HepG2 (cell line): ENCODE data around the gene ARRDC1. TPM values are rescaled to one million over a fixed set of nuclear protein-coding genes. Genes with fewer than 3 reads are reported as not detected.

Source experiments
- ATAC-seq: fragments of 200-7000 bp; cut with Tn5 transposase; 3 replicates; pipeline ENCODE4 v1.9.1; 2020; ENCODE audit warnings: mild to moderate bottlenecking, moderate library complexity
- BruUV-seq: library from RNA; stranded (reverse); fragments of 400-500 nt; replicated peaks from 2 replicates; lab custom pipeline; 2021; lab: Mats Ljungman, UMichigan
- CTCF ChIA-PET: fragments of 300-600 bp; formaldehyde crosslinking; extraction: SDS; loops from one replicate; lab custom pipeline; 2021; ENCODE audit warnings: low total read pairs, inconsistent platforms, low intra/inter-chr PET ratio; lab: Yijun Ruan, JAX
- POLR2A ChIA-PET: fragments of 350-600 bp; sonication (Branson Sonifier 250); formaldehyde crosslinking; loops from one replicate; lab custom pipeline; 2020; ENCODE audit warnings: antibody characterized with exemption, inconsistent platforms; lab: Yijun Ruan, JAX
- DNase-seq: peaks from one replicate; pipeline ENCODE4 v3.0.0-alpha.2; 2015; ENCODE audit warnings: low spot score
- FAIRE-seq: peaks from 3 replicates; lab custom pipeline; 2011; peaks lifted over from hg19 to GRCh38; lab: Jason Lieb, UNC
- H2AFZ ChIP-seq: one replicate; pipeline ENCODE4 v1.6.1; 2011; ENCODE audit warnings: low read length, inconsistent platforms
- H3K27ac ChIP-seq: fragments of 300-600 bp; 3 replicates; pipeline ENCODE4 v1.8.0; 2011; ENCODE audit warnings: mixed run types, mild to moderate bottlenecking, mixed read lengths, low read length, inconsistent platforms; ENCODE audit not compliant: insufficient read depth; ENCODE audit errors: extremely low read length
- H3K27me3 ChIP-seq, 2 experiments: fragments of 200-600 bp in 1 of 2; 2 replicates in 1 of 2; 3 replicates in 1 of 2; pipeline versions ENCODE4 v1.6.0 to v1.8.0; 2011; ENCODE audit warnings: low read length in 2 of 2, mild to moderate bottlenecking in 2 of 2, moderate library complexity in 2 of 2, inconsistent platforms in 1 of 2; ENCODE audit not compliant: insufficient read depth in 2 of 2, control insufficient read depth in 1 of 2
- H3K36me3 ChIP-seq, 2 experiments: fragments of 200-600 bp in 1 of 2; replicated peaks in 1 of 2; 2 replicates in 1 of 2; 3 replicates in 1 of 2; pipeline versions ENCODE4 v1.5.1 to v1.8.0; 2011; ENCODE audit warnings: low read length in 2 of 2, inconsistent platforms in 1 of 2; ENCODE audit not compliant: insufficient read depth in 2 of 2, control insufficient read depth in 1 of 2
- H3K4me1 ChIP-seq: 2 replicates; pipeline ENCODE4 v1.5.1; 2012; ENCODE audit warnings: low read length, inconsistent platforms; ENCODE audit not compliant: insufficient read depth
- H3K4me2 ChIP-seq: 2 replicates; pipeline ENCODE4 v1.6.0; 2011; ENCODE audit warnings: low read depth, low read length, inconsistent platforms
- H3K4me3 ChIP-seq, 3 experiments: fragments of 200-600 bp in 1 of 3; sonication (generic), shearing (Covaris generic) in 1 of 3; replicated peaks in 1 of 3; 2 replicates each; pipeline ENCODE4 v1.5.1; 2011 to 2016; ENCODE audit warnings: low read length in 3 of 3, inconsistent platforms in 2 of 3, low read depth in 2 of 3, mild to moderate bottlenecking in 2 of 3, control low read depth in 1 of 3, mixed read lengths in 1 of 3; ENCODE audit not compliant: insufficient read depth in 1 of 3
- H3K79me2 ChIP-seq: one replicate; pipeline ENCODE4 v1.6.1; 2011; ENCODE audit warnings: low read length, inconsistent platforms; ENCODE audit not compliant: insufficient read depth
- H3K9ac ChIP-seq: 2 replicates; pipeline ENCODE4 v1.6.0; 2011; ENCODE audit warnings: mild to moderate bottlenecking, low read depth, low read length, inconsistent platforms; ENCODE audit not compliant: insufficient read depth
- H3K9me3 ChIP-seq: 2 replicates; pipeline ENCODE4 v1.5.1; 2012; ENCODE audit warnings: mild to moderate bottlenecking, low read length
- H4K20me1 ChIP-seq: 2 replicates; pipeline ENCODE4 v1.6.0; 2011; ENCODE audit warnings: inconsistent platforms, mild to moderate bottlenecking, low read length, moderate library complexity; ENCODE audit not compliant: insufficient read depth
- AGO1 ChIP-seq: fragments of 200-400 bp; formaldehyde crosslinking; IDR thresholded peaks from 2 replicates; pipeline ENCODE4 v1.6.1; 2017; ENCODE audit warnings: mild to moderate bottlenecking, low read depth, low read length, moderate library complexity; ENCODE audit not compliant: poor library complexity, severe bottlenecking
- DR1 ChIP-seq: sonication (generic); formaldehyde crosslinking; IDR thresholded peaks from 2 replicates; pipeline ENCODE4 v1.8.0; 2021; ENCODE audit warnings: mild to moderate bottlenecking, missing genetic modification reagents, inconsistent platforms
- GABPB1 ChIP-seq: IDR thresholded peaks from 2 replicates; pipeline ENCODE4 v1.6.1; 2016; ENCODE audit warnings: mild to moderate bottlenecking, missing genetic modification reagents, moderate library complexity, missing compliant biosample characterization
- KDM5B ChIP-seq: sonication (generic); formaldehyde crosslinking; IDR thresholded peaks from 2 replicates; pipeline ENCODE4 v1.4.0; 2020; ENCODE audit warnings: missing genetic modification reagents, mild to moderate bottlenecking, borderline replicate concordance
- MAFG ChIP-seq: sonication (generic); formaldehyde crosslinking; IDR thresholded peaks from 2 replicates; pipeline ENCODE4 v1.5.1; 2020; ENCODE audit warnings: mild to moderate bottlenecking, missing genetic modification reagents
- NFIB ChIP-seq: sonication (generic); formaldehyde crosslinking; IDR thresholded peaks from 2 replicates; pipeline ENCODE4 v1.9.0; 2021; ENCODE audit warnings: missing genetic modification reagents, mild to moderate bottlenecking, borderline replicate concordance
- POLR2A ChIP-seq, 2 experiments: IDR thresholded peaks; 2 replicates each; pipeline ENCODE4 v1.6.1; 2011; ENCODE audit warnings: low read depth in 2 of 2, low read length in 2 of 2, mild to moderate bottlenecking in 1 of 2, moderate library complexity in 1 of 2; ENCODE audit not compliant: insufficient read depth in 1 of 2
- SNAPC2 ChIP-seq: sonication (generic); formaldehyde crosslinking; IDR thresholded peaks from 2 replicates; pipeline ENCODE4 v1.8.1; 2022; ENCODE audit warnings: mild to moderate bottlenecking, missing genetic modification reagents
- SSRP1 ChIP-seq: IDR thresholded peaks from 2 replicates; pipeline ENCODE4 v1.6.1; 2016; ENCODE audit warnings: control low read depth
- TFAP4 ChIP-seq: sonication (generic); IDR thresholded peaks from 2 replicates; pipeline ENCODE4 v1.6.1; 2016; ENCODE audit warnings: low read depth, borderline replicate concordance
- ZNF263 ChIP-seq: sonication (generic); formaldehyde crosslinking; IDR thresholded peaks from 2 replicates; pipeline ENCODE4 v1.4.0; 2020; ENCODE audit warnings: missing genetic modification reagents
- ZNF644 ChIP-seq: IDR thresholded peaks from 2 replicates; pipeline ENCODE4 v1.6.1; 2016; ENCODE audit warnings: low read depth
- ZNF704 ChIP-seq: sonication (generic); formaldehyde crosslinking; IDR thresholded peaks from 2 replicates; pipeline ENCODE4 v1.8.1; 2023; ENCODE audit warnings: mild to moderate bottlenecking, inconsistent platforms, moderate library complexity, missing genetic modification reagents, borderline replicate concordance
- ZSCAN31 ChIP-seq: sonication (generic); formaldehyde crosslinking; IDR thresholded peaks from 2 replicates; pipeline ENCODE4 v1.5.0; 2020; ENCODE audit warnings: low read depth, mild to moderate bottlenecking, missing genetic modification reagents
- WGBS: methylation state at CpG from one replicate; pipeline ENCODE4 v1.1.6; 2017; ENCODE audit warnings: low lambda C conversion rate; 5-methylcytosine and 5-hydroxymethylcytosine counted together
- in situ Hi-C: cut with HindIII; loops from 2 replicates; pipeline ENCODE4 v1.10.0; 2017; ENCODE audit warnings: low pct_unique_long_range_greater_than_20kb; ENCODE audit not compliant: extremely low pct_ligation_motif_present
- intact Hi-C: fragments of 100-400 bp; cut with micrococcal nuclease; formaldehyde crosslinking; loops from one replicate; pipeline ENCODE4 v1.10.0; 2022; ENCODE audit not compliant: unreplicated experiment
- polyA plus RNA-seq, 8 experiments: library from polyadenylated mRNA; depleted of rRNA in 3 of 8; stranded (reverse) in 7 of 8; unstranded in 1 of 8; fragments of >200 nt; fragmentation: Illumina TruSeq in 4 of 8; extraction: Trizol in 4 of 8; gene quantifications; 2 replicates each; pipeline versions ENCODE4 v1.2.1 to v1.2.3, GENCODE V29; 2011 to 2016; ENCODE audit warnings: low read depth in 4 of 8, missing spikeins in 1 of 8, mixed read lengths in 1 of 8; ENCODE audit not compliant: insufficient read depth in 1 of 8
- total RNA-seq, 5 experiments: library from RNA; depleted of rRNA; stranded (reverse); fragments of >200 nt; fragmentation: Illumina TruSeq; extraction: Trizol; gene quantifications; 2 replicates each; pipeline ENCODE4 v1.2.3, GENCODE V29; 2016; ENCODE audit warnings: low read depth in 1 of 5
- TF ChIP-seq, protein P1 (sequence below): sonication (generic); formaldehyde crosslinking; IDR thresholded peaks from 2 replicates; pipeline ENCODE4 v1.4.0; 2020; ENCODE audit warnings: missing genetic modification reagents, borderline replicate concordance

Gene ARRDC1
- total and polyA plus RNA-seq, 2 of the 13 experiments (the other 11 are each of a cell fraction or from before 2014, with no cell fraction given) = 21.7 to 44.4 TPM

GRCh38 chr9:137606734-137607138 is 1.2 kb downstream of the ARRDC1 start (continued):
- TF ChIP-seq, protein P1, sequence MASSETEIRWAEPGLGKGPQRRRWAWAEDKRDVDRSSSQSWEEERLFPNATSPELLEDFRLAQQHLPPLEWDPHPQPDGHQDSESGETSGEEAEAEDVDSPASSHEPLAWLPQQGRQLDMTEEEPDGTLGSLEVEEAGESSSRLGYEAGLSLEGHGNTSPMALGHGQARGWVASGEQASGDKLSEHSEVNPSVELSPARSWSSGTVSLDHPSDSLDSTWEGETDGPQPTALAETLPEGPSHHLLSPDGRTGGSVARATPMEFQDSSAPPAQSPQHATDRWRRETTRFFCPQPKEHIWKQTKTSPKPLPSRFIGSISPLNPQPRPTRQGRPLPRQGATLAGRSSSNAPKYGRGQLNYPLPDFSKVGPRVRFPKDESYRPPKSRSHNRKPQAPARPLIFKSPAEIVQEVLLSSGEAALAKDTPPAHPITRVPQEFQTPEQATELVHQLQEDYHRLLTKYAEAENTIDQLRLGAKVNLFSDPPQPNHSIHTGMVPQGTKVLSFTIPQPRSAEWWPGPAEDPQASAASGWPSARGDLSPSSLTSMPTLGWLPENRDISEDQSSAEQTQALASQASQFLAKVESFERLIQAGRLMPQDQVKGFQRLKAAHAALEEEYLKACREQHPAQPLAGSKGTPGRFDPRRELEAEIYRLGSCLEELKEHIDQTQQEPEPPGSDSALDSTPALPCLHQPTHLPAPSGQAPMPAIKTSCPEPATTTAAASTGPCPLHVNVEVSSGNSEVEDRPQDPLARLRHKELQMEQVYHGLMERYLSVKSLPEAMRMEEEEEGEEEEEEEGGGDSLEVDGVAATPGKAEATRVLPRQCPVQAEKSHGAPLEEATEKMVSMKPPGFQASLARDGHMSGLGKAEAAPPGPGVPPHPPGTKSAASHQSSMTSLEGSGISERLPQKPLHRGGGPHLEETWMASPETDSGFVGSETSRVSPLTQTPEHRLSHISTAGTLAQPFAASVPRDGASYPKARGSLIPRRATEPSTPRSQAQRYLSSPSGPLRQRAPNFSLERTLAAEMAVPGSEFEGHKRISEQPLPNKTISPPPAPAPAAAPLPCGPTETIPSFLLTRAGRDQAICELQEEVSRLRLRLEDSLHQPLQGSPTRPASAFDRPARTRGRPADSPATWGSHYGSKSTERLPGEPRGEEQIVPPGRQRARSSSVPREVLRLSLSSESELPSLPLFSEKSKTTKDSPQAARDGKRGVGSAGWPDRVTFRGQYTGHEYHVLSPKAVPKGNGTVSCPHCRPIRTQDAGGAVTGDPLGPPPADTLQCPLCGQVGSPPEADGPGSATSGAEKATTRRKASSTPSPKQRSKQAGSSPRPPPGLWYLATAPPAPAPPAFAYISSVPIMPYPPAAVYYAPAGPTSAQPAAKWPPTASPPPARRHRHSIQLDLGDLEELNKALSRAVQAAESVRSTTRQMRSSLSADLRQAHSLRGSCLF (CRISPR knock-in tag) = no peak
- TF ChIP-seq GABPB1 (CRISPR knock-in tag) (0 out of 2 replicates have a peak, but pooled peaks have one; percentile 5), ZSCAN31 (CRISPR knock-in tag) (no peak), DR1 (CRISPR knock-in tag) (no peak), KDM5B (CRISPR knock-in tag) (peak; percentile 13; the same call in 1 of the 2 replicates)

DNA sequence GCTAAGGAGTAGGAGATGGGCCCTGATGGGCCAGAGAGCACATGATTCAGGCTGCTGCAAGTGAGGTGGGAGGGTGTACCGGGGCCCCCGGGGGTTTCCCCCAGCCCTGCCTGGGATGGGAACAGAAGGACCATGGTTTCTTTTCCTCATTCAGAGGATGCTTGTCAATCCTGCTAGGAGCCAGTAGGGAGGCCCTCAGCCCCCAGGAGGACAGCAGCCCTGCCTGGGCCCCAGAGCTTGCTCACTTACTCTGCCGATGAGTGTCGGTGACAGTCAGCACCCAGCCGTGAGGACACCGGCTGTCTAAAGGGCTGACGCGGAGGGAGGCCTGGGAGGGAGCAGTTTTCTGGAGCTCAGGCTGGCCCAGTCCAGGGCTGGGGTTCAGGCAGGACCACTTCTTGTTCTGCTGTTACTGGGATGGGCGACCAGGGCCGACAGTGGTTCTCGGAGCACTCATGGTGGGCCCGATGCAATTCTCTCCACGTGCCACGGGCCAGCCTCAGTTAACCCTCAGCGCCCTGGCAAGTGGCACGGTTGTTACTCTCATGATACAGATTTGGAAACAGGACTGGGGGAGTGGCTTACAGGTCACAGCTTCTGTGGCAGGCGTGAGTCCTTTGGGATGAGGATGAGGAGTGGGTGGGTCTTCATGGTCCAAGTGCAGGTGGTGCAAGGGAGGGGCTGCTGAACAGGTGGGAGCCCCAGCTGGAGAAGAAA is 1.8 kb downstream of the ARRDC1 start:
- 0% methylated on average over 4 of the region's 17 CpGs for WGBS
- no TSS peak for BruUV-seq
- intact Hi-C loops (loop anchor here (5.0 kb wide), 1 partner anchor 65 kb away; no protein-coding TSS in a partner anchor), in situ Hi-C loops (no loop called here)
- ChIA-PET CTCF (no interaction called here), POLR2A (interaction anchor here (0.7 to 2.7 kb wide), 5 partner anchors 12 to 57 kb away, joined by 3 to 18 read pairs (median 3); partner anchors contain the start of genes EHMT1 and ZMYND19)
- Histone ChIP-seq H3K27ac (peak overlapping the region; percentile 81), H3K27me3 (peaks cover 1 to 10% of the 10 kb centered on the region in 2 experiments; a peak in 3 of 5 replicates), H3K4me1 (peaks cover 70% of the 10 kb centered on the region), H3K9me3 (no peaks in the 10 kb centered on the region), H3K36me3 (no peaks in the 10 kb centered on the region), H3K79me2 (peaks cover 31% of the 10 kb centered on the region), H3K9ac (peak overlapping the region; percentile 82), H2AFZ (no peak overlapping the region), H3K4me2 (peak overlapping the region; percentile 100), H3K4me3 (peak overlapping the region; percentile 57 to 81 (median 77)), H4K20me1 (peaks cover 2% of the 10 kb centered on the region; the same call in 1 of the 2 replicates)
- no peak for DNase-seq
- ATAC-seq = peak; percentile 44
- no peak for FAIRE-seq
- TF ChIP-seq SNAPC2 (CRISPR knock-in tag) (no peak), SSRP1 (0 out of 2 replicates have a peak, but pooled peaks have one; percentile 29), ZNF704 (CRISPR knock-in tag) (no peak), TFAP4 (peak; percentile 9; the same call in 1 of the 2 replicates), ZNF644 (CRISPR knock-in tag) (no peak), ZNF263 (CRISPR knock-in tag) (peak; percentile 62), POLR2A (IDR thresholded peaks at IDR 0.05; ENCODE audit: insufficient read depth in 1 of 2, low read depth in 2 of 2, low read length in 2 of 2) (peak in 1 of 2 experiments; percentile 31; a peak in 1 of 4 replicates), MAFG (no peak), AGO1 (no peak), NFIB (CRISPR knock-in tag) (0 out of 2 replicates have a peak, but pooled peaks have one; percentile 40)
